ENCODE measurements around the gene IGSF10.

IGSF10 gene

DNA sequence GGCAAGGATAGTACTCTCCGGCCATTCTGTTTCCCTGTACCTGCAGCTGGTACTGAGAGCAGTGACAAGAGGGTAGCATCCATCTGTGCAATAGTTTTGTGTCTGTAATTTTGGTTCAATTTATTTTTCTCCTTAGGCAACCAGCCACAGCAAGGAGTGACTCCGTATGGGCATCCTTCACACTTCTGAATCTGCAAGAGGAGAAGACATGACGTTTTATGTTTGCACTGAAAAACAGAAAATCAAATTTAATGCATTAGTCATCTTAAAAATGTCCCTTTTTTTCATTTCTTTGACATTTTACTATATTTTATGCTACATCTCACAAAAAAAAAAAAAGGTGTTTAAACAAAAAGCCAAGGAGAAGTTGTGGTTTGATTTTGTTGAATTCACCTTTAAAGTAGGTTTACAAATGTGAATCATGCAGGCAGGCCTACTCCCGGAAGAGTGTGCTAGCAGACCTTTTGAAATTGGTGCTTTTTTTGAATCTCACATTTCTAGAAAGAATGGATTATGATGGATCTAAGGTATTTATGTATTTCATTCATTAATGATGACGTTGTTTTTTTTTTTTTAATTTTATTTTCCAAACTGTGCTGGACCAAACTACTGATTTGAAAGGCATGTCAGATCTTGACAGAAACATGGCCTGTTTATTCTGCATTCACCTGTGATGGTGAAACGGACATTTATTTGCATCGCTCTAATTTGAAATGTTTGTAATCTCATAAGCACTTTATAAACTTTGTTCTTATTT, 28.1 kb downstream of the IGSF10 start:
- TF ChIP-seq, protein P1, sequence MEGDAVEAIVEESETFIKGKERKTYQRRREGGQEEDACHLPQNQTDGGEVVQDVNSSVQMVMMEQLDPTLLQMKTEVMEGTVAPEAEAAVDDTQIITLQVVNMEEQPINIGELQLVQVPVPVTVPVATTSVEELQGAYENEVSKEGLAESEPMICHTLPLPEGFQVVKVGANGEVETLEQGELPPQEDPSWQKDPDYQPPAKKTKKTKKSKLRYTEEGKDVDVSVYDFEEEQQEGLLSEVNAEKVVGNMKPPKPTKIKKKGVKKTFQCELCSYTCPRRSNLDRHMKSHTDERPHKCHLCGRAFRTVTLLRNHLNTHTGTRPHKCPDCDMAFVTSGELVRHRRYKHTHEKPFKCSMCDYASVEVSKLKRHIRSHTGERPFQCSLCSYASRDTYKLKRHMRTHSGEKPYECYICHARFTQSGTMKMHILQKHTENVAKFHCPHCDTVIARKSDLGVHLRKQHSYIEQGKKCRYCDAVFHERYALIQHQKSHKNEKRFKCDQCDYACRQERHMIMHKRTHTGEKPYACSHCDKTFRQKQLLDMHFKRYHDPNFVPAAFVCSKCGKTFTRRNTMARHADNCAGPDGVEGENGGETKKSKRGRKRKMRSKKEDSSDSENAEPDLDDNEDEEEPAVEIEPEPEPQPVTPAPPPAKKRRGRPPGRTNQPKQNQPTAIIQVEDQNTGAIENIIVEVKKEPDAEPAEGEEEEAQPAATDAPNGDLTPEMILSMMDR (IDR thresholded peaks at IDR 0.05): no peak

DNA sequence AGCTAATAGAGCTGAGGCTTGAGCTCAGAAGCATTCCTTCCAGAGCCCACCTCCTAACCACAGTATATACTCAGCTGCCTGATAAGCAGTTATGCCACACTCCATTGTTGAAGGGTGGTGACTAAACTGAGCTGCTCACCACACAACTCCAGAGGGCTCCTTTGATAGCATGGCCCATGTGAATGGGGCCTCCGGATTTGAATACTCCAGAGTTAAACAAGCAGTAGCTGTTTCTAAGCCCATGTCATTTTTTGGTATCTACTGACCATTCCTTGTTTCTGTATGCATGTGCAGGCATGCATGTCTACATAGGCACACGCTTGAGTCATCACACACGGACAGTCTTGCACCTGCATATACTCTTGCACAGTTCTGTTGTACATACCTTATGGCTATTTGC, 28.9 kb downstream of the IGSF10 start:
- no peak overlapping the region for H3K4me3 ChIP-seq
- TF ChIP-seq, protein P1 (IDR thresholded peaks at IDR 0.05): no peak
- DNase-seq (ENCODE audit: low spot score): no peak
- no peak overlapping the region for H3K27ac ChIP-seq

More for the DNA sequence above, 28.1 kb downstream of the IGSF10 start:
- no peak overlapping the region for H3K27ac ChIP-seq
- DNase-seq (ENCODE audit: low spot score): no peak
- no peak overlapping the region for H3K4me3 ChIP-seq

DNA sequence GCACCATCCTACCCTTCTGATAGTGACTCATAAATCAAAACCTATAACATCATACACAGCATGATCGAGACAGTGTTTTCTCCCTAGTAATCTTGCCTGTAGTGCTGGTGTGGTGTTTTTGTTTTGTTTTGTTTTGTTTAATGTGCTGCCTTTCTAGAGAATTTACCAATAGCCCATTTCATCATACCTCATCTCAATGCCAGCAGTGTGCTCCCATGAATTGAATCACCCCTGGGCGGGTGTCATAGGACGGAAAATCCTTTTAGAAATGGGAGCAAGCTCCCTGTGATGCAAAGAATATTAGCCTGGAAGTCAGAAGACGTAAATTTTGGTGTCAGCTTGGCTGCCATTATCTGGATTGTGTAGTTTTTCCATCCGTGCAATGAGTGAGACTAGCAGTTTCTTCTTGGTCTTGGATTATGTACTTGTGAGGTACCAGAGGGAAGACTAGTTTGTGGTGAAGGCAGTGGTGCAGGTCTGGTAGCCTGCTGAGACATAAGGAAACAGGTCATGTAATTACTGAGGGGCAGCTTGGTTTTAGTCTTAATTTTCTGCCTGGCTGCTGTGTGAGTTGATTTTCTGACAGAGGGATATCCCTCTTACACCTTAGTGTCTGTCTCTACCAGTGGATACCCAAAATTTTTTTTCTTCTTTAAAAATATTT, 29.9 kb downstream of the IGSF10 start:
- TF ChIP-seq, protein P1 (IDR thresholded peaks at IDR 0.05): no peak
- Histone ChIP-seq H3K4me3 (no peak overlapping the region), H3K27ac (no peak overlapping the region)
- DNase-seq (ENCODE audit: low spot score): no peak

DNA sequence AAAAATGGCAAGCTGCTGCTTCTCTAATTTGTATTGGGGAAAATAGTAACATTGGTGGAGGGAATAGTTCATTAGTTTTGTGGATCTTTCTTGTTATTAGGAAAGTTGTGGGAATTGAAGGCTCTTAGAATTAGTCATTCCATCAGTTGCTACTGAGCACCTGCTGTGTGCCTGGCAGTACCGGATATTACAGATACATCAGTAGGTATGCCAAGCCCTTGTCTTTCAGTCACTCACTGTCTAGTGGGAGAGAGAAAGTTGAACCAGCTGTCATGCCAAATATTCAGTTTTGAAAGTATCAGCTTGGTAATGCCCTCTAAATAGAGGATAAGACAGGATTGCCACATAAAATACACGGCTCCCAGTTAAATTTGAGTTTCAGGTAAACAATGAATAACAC, 32.5 kb downstream of the IGSF10 start:
- H3K4me3 ChIP-seq: no peak overlapping the region
- TF ChIP-seq, protein P1 (IDR thresholded peaks at IDR 0.05): no peak
- no peak overlapping the region for H3K27ac ChIP-seq
- no peak for DNase-seq (ENCODE audit: low spot score)

DNA sequence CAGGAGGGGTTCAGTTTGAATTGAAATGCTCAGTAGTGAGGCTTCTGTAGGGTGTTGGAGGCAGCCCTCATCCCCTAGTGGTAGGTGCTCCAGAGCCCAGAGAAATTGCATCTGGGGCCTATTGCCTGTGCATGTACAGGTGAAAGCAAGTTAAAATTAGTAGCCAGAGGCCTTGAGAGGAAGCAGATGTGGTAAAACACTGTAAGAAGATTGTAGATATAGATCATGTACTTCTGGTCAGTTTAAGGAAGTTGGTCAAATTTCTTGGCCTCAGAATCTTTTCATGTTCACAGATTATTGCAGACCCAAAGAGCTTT, 34.6 kb downstream of the IGSF10 start:
- no peak for DNase-seq (ENCODE audit: low spot score)
- TF ChIP-seq, protein P1 (IDR thresholded peaks at IDR 0.05): no peak
- Histone ChIP-seq H3K27ac (no peak overlapping the region), H3K4me3 (no peak overlapping the region)

DNA sequence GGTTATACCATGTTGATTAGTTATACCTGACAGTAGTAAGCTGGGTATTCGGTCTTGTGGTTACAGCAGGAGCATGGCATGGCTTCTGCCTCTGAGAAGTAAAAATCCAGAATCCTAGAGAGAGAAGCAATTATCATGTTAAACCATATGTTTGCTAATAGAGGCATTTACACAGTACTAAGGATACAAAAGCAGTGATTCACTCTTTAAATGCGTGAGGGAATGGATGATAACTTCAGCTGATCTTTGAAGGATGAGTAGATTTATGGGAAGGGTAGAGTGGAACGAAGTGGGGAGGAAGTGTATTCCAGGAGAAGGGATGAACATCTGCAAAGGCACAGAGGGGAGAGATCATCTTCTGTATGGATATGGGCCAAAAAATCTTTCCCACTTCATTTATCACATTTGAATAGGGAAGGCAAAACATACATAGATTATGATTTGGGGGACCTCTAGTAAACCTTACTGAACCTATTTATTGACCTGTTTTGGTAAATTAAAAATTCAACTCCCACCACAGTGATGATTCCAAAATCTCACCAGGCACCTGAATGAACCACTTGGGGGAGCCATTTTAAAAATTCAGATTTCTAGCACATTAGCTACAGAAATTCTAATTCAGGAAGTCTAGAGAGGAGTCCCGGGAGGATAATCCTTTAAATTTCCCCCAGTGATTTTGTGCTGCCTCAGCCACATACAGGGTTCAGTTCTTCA, 35.1 kb downstream of the IGSF10 start:
- Histone ChIP-seq H3K4me3 (no peak overlapping the region), H3K27ac (no peak overlapping the region)
- no peak for DNase-seq (ENCODE audit: low spot score)
- TF ChIP-seq, protein P1 (IDR thresholded peaks at IDR 0.05): no peak
